IMR-90 (cell line): ENCODE results near the gene MRGPRX2.

Experiments used
- FOS ChIP-seq: fragments of 150-350 bp; IDR thresholded peaks from 2 replicates; pipeline ENCODE4 v1.6.1; 2016; ENCODE audit warnings: low read depth, low read length
- MAZ ChIP-seq: IDR thresholded peaks from 2 replicates; pipeline ENCODE4 v1.6.1; 2012; ENCODE audit warnings: low read depth, mild to moderate bottlenecking, low read length, improper control_type of control experiment, moderate library complexity, borderline replicate concordance
- MXI1 ChIP-seq: IDR thresholded peaks from 2 replicates; pipeline ENCODE4 v1.6.1; 2012; ENCODE audit warnings: low read depth, mild to moderate bottlenecking, low read length, moderate library complexity, borderline replicate concordance
- NFE2L2 ChIP-seq: fragments of 150-350 bp; IDR thresholded peaks from 2 replicates; pipeline ENCODE4 v1.6.1; 2016; ENCODE audit warnings: low read depth, mild to moderate bottlenecking, low read length
- RFX5 ChIP-seq: IDR thresholded peaks from 2 replicates; pipeline ENCODE4 v1.8.0; 2012; ENCODE audit warnings: low read depth, mild to moderate bottlenecking, low read length, moderate library complexity
- SMC3 ChIP-seq: fragments of 150-350 bp; IDR thresholded peaks from 2 replicates; pipeline ENCODE4 v1.6.1; 2016; ENCODE audit warnings: low read depth, mild to moderate bottlenecking, antibody characterized with exemption, low read length, moderate library complexity
- TF ChIP-seq, protein P1 (sequence below): conservative IDR thresholded peaks from 2 replicates; pipeline ENCODE4 v1.5.1; 2012; ENCODE audit warnings: mild to moderate bottlenecking, low read depth, low read length, improper control_type of control experiment
- TF ChIP-seq, protein P2 (sequence below): fragments of 150-350 bp; IDR thresholded peaks from 2 replicates; pipeline ENCODE4 v1.6.1; 2017; ENCODE audit warnings: mild to moderate bottlenecking, antibody characterized with exemption, low read length, low read depth

DNA sequence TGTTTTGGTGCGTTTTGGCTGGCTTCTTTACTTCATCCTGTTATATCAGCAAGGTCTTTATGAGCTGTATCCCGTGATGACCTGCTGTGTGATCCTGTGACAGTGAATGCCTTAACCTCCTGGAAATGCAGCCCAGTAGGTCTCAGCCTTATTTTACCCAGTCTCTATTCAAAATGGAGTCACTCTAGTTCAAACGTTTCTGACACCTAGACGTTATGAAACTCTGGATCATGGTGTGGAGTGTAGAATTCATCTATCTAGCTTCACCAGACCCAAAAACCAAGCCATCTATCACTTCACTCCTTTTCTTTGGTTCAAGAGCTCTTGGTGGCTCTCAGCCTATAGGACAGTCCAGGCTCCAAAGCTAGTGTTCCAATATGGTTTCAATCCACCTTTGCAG lies 28.3 kb upstream of the MRGPRX2 start:
- TF ChIP-seq, protein P1, sequence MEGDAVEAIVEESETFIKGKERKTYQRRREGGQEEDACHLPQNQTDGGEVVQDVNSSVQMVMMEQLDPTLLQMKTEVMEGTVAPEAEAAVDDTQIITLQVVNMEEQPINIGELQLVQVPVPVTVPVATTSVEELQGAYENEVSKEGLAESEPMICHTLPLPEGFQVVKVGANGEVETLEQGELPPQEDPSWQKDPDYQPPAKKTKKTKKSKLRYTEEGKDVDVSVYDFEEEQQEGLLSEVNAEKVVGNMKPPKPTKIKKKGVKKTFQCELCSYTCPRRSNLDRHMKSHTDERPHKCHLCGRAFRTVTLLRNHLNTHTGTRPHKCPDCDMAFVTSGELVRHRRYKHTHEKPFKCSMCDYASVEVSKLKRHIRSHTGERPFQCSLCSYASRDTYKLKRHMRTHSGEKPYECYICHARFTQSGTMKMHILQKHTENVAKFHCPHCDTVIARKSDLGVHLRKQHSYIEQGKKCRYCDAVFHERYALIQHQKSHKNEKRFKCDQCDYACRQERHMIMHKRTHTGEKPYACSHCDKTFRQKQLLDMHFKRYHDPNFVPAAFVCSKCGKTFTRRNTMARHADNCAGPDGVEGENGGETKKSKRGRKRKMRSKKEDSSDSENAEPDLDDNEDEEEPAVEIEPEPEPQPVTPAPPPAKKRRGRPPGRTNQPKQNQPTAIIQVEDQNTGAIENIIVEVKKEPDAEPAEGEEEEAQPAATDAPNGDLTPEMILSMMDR: no peak
- TF ChIP-seq FOS (no peak), RFX5 (no peak), MXI1 (no peak), MAZ (no peak), NFE2L2 (no peak), SMC3 (no peak)
- TF ChIP-seq, protein P2, sequence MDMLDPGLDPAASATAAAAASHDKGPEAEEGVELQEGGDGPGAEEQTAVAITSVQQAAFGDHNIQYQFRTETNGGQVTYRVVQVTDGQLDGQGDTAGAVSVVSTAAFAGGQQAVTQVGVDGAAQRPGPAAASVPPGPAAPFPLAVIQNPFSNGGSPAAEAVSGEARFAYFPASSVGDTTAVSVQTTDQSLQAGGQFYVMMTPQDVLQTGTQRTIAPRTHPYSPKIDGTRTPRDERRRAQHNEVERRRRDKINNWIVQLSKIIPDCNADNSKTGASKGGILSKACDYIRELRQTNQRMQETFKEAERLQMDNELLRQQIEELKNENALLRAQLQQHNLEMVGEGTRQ: no peak
